Natural killer cell treated with Interleukin-12 subunit alpha and Interleukin-12 subunit beta and Interleukin-15 and Interleukin-18, amount 100 ng/mL, for 72 hours (primary cell): ENCODE results near the gene NOS1AP. TPM values are rescaled to one million over a fixed set of nuclear protein-coding genes. Genes with fewer than 3 reads are reported as not detected.

Experiments
- ATAC-seq, 2 donors: fragments of 150-1000 bp; cut with Tn5 transposase in 1 of 2; sonication (Bioruptor Pico), chemical (Tn5 transposase) in 1 of 2; 2 replicates each; pipeline ENCODE4 v1.10.0; 2021
- DNase-seq: peaks from one replicate; pipeline ENCODE4 v3.0.0; 2022; ENCODE audit warnings: low spot score
- H3K27ac Mint-ChIP-seq, 2 donors: 1 replicate in 1 of 2; 2 replicates in 1 of 2; pipeline ENCODE4 v1.8.0; 2022; ENCODE audit warnings: mixed read lengths in 2 of 2, mild to moderate bottlenecking in 1 of 2, moderate library complexity in 1 of 2
- H3K27me3 Mint-ChIP-seq, 2 donors: 1 replicate in 1 of 2; 2 replicates in 1 of 2; pipeline ENCODE4 v1.8.0; 2022; ENCODE audit warnings: mixed read lengths in 2 of 2
- H3K36me3 Mint-ChIP-seq: one replicate; pipeline ENCODE4 v1.8.0; 2022; ENCODE audit warnings: mixed read lengths
- H3K4me1 Mint-ChIP-seq, 2 donors: 1 replicate in 1 of 2; 2 replicates in 1 of 2; pipeline ENCODE4 v1.8.0; 2022; ENCODE audit warnings: low read depth in 2 of 2, mixed read lengths in 2 of 2, mild to moderate bottlenecking in 1 of 2
- H3K4me3 Mint-ChIP-seq: one replicate; pipeline ENCODE4 v1.8.0; 2022; ENCODE audit warnings: mixed read lengths
- H3K9me3 Mint-ChIP-seq: 2 replicates; pipeline ENCODE4 v1.8.0; 2022; ENCODE audit warnings: mixed read lengths
- total RNA-seq, 2 donors: library from RNA; stranded (reverse); gene quantifications; one replicate each; pipeline ENCODE4 v1.2.3, GENCODE V29; 2022

The NOS1AP gene
- total RNA-seq, 2 donors from 2014 or later, result 0.12 TPM; not detected in 1

DNA sequence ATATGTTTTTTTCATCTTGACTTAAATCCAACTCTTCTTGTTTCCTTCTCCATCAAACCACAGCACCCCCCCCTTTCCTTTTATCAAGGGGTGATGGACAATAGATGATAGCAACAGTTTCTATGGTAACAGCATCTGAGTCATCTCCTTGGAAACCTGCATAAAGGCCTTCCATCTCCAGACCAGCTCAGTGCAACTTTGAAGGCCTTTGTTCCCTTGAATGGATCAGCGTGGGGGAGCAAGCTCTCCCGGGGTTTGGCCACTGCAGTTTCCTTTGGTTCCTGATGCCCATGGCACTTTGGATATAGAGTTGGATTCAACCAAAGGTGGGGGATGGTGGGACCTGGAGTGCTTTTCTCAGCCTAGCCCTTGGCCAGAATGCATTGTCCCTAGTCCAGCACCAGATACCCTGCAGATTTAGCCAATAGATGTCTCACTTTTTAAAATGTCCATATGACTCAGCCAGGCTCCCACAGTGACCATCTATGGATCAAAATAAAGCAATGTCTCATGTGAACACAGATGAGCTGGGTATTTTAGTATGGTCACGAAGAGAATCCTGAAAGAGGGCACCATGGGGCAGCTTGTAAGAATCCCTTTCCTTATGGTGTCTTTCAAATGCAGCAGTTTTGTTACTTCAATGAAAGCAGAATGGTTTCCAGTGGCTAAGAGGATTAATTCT is 179.5 kb downstream of the NOS1AP start:
- no peak for ATAC-seq
- DNase-seq, result no peak
- H3K4me1 Mint-ChIP-seq, result no peaks in the 10 kb centered on the region

DNA sequence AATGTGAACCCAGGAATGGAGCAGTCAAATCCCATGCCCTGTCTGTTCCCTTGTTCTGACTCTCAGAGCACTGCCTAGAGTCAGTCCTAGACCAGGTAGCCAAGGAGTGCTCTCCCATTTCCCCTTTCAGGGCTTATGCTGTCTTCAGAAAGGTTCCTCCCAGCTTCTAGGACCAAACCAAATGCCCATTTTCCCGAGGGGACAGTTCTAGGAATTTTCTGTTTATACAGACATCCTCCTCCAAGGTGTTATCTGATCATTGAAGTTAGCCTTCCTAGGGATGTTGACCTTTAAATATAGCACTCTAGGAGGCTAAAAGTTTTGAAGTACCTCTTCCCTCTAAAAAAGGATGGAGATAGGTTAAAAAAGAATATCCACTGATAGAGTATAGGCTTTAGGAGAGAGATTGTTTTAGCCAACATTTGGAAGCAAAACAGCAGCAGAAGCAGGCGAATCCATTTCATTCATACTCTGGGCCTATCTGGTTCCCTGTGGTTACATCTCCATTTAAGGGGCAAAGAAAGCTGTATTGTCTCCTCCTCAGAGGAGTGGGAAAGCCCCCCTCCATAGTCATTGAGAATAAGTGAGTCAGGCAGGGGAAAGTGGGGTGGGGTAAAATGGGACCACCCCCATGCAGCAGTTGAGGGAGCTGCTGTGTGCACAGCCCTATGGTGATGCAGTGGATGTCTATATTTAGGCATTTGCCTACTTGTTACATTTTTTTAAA is 180.7 kb downstream of the NOS1AP start:
- Mint-ChIP-seq H3K4me1 (no peaks in the 10 kb centered on the region), H3K27ac (no peak overlapping the region), H3K36me3 (no peaks in the 10 kb centered on the region), H3K9me3 (no peaks in the 10 kb centered on the region), H3K4me3 (no peak overlapping the region), H3K27me3 (peaks cover 8 to 32% of the 10 kb centered on the region in 2 donors)
- DNase-seq (no peak), ATAC-seq (no peak)

More for the DNA sequence above, 179.5 kb downstream of the NOS1AP start:
- Mint-ChIP-seq H3K27me3 (peaks cover 12 to 37% of the 10 kb centered on the region in 2 donors), H3K9me3 (no peaks in the 10 kb centered on the region), H3K27ac (no peak overlapping the region), H3K4me3 (no peak overlapping the region), H3K36me3 (no peaks in the 10 kb centered on the region)

DNA sequence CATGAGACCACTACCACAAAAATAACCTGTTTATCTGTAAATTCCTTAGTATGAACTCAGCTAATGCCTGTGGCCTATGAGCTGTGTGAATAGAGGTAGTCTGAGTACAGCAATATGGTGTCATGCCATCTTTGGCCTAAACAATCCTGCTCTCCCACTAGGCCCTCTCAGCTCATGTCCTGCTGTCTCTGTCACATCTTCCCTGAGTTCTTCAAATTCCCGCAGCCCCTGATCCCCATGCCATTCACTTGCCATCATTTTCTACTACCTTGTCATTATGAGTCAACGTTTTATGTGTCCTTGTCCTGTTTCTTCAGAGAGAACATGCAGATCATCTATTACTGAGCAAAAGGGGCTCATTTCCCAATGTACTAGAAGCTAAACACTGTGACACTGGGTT is 181.6 kb downstream of the NOS1AP start:
- no peak for ATAC-seq
- no peaks in the 10 kb centered on the region for H3K4me1 Mint-ChIP-seq
- H3K27ac Mint-ChIP-seq, result no peak overlapping the region
- no peaks in the 10 kb centered on the region for H3K9me3 Mint-ChIP-seq
- no peak overlapping the region for H3K4me3 Mint-ChIP-seq
- peaks cover 4 to 23% of the 10 kb centered on the region in 2 donors for H3K27me3 Mint-ChIP-seq
- H3K36me3 Mint-ChIP-seq, result no peaks in the 10 kb centered on the region
- no peak for DNase-seq

DNA sequence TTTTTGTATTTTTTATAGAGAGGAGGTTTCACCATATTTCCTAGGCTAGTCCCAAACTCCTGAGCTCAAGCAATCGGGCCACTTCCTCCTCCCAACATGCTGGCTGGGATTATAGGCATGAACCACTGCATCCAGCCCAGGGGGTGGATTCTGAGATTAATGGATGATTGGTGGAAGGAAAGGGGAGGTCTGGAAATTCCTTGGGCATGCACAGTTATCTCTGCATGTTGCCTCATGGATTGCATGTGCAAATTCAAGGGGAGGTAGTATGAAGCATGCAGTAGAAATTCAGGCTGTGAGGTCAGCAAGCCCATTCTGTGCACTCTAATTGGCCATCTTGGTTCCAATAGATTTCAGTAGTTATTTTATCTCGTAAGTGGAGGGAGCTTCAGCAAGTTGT is 182.7 kb downstream of the NOS1AP start:
- H3K27me3 Mint-ChIP-seq, result peaks cover 8 to 30% of the 10 kb centered on the region in 2 donors
- DNase-seq (no peak), ATAC-seq (no peak)
- no peaks in the 10 kb centered on the region for H3K36me3 Mint-ChIP-seq
- H3K9me3 Mint-ChIP-seq, result no peaks in the 10 kb centered on the region
- no peak overlapping the region for H3K27ac Mint-ChIP-seq
- H3K4me1 Mint-ChIP-seq, result no peaks in the 10 kb centered on the region
- no peak overlapping the region for H3K4me3 Mint-ChIP-seq

DNA sequence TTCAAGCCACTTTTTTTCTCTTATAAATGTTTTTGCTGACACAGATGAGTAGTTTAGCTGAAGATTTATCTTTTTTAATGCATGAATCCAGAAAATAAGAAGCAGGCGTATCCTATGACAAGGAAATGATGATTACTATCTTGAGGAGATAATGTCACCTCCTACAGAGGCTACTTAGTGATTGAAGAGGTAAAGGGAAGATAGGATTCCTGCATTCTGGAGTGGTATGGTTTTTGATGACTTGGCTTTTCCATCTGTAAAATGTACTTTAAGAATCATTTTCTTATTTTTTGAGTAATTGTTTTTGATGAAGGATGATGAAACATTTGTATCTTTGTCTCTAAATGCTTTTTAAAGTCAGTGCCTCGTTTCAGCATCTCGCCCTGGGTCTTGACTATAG is 184.3 kb downstream of the NOS1AP start:
- no peaks in the 10 kb centered on the region for H3K36me3 Mint-ChIP-seq
- ATAC-seq (no peak), DNase-seq (no peak)
- H3K27me3 Mint-ChIP-seq, result peaks cover 12 to 42% of the 10 kb centered on the region in 2 donors
- H3K4me1 Mint-ChIP-seq, result no peaks in the 10 kb centered on the region
- H3K9me3 Mint-ChIP-seq, result no peaks in the 10 kb centered on the region
- no peak overlapping the region for H3K27ac Mint-ChIP-seq
- H3K4me3 Mint-ChIP-seq, result no peak overlapping the region

DNA sequence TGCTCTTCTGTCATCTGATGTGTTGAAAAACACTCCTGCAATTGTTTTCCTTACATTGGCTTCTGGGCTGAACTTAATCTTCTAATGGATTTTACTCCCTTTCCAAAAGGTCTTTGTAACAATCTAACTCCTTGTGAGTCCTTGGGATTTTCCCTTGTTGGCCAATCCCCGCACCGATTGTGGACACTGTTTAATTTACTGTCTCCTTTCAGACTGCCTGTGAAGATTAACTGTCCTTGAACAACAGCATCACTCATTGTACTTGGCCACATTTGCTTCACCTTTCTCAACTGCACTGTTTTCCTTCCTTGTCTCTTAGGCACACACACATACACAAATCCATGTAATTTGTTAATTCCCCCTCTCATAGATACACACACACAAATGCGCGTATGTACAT is 186.8 kb downstream of the NOS1AP start:
- Mint-ChIP-seq H3K4me3 (no peak overlapping the region), H3K27me3 (peaks cover 19 to 44% of the 10 kb centered on the region in 2 donors), H3K9me3 (no peaks in the 10 kb centered on the region), H3K4me1 (no peaks in the 10 kb centered on the region), H3K27ac (no peak overlapping the region), H3K36me3 (no peaks in the 10 kb centered on the region)
- DNase-seq (no peak), ATAC-seq (no peak)

DNA sequence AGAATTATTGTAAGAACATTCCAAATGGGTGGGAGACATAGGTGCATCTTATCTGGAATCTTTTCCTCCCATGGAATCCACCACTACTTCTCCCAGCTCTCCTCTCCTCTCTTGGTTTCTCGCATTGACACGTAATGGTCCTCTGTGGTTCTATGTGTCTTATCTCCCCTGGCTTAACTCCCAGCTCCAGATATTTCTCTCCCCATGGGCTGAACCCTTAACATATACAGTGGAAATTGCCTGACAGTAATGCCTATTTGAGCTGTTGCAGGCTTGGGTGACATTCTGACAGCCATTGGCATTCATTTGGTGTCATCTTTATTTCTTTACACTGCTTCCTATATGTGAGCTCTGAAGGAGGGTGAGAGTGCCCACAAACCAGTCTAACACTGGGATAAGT is 188.9 kb downstream of the NOS1AP start:
- ATAC-seq, result no peak

DNA sequence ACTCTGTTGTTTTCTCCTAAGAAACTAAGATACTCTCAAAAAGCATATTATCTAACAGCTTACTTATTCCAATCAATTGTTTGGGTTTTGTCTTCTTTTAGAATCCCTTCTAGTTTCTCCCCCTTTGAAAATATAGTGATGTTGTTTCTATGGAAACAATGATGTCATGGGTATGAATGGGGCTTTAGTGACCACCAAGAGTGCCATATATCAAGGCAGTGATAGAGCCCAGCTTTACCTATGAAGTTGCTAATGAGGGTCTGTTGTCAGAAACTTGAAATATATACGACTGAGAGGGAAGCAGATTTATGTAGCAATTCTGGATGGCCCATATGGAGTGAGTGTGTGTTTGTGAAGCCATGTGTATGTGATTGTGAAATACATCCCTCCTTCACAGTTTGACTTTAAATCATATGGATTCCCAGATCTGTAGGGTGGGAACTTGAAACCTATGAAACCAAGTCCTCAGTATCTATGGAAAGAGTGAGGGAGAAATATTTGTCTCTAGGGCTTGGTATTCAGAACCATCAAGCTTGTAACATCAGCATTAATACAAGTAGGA is 190.5 kb downstream of the NOS1AP start:
- H3K4me3 Mint-ChIP-seq, result no peak overlapping the region
- no peak for DNase-seq

More for the DNA sequence above, 188.9 kb downstream of the NOS1AP start:
- Mint-ChIP-seq H3K36me3 (no peaks in the 10 kb centered on the region), H3K4me1 (no peaks in the 10 kb centered on the region), H3K4me3 (no peak overlapping the region), H3K9me3 (no peaks in the 10 kb centered on the region), H3K27ac (no peak overlapping the region), H3K27me3 (peaks cover 27 to 47% of the 10 kb centered on the region in 2 donors)
- DNase-seq, result no peak

DNA sequence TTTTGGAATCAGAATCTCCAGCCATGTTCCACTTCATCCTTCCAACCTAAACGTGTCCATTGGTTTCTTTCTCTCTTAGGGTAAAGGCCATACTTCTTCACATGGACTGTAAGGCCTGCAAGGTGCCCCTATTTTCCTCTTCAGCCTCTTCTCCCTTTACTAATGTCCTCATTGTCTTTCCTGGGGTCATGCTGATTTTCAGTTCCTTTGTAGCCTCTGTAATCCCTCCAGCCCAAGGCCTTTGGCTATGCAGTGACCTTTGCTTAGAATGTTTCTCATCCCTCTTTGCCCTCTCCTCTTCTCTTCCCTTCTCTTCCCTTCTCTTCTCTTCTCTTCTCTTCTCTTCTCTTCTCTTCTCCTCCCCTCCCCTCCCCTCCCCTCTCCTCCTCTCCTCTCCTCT is 194.6 kb downstream of the NOS1AP start:
- peaks cover 23 to 25% of the 10 kb centered on the region in 2 donors for H3K27me3 Mint-ChIP-seq
- DNase-seq (no peak), ATAC-seq (no peak)
- no peaks in the 10 kb centered on the region for H3K4me1 Mint-ChIP-seq
- H3K27ac Mint-ChIP-seq, result no peak overlapping the region
- no peaks in the 10 kb centered on the region for H3K36me3 Mint-ChIP-seq
- H3K9me3 Mint-ChIP-seq, result no peaks in the 10 kb centered on the region
- H3K4me3 Mint-ChIP-seq, result no peak overlapping the region

More for the DNA sequence above, 190.5 kb downstream of the NOS1AP start:
- ATAC-seq, result no peak
- Mint-ChIP-seq H3K4me1 (no peaks in the 10 kb centered on the region), H3K27me3 (peaks cover 35 to 46% of the 10 kb centered on the region in 2 donors), H3K27ac (no peak overlapping the region), H3K36me3 (no peaks in the 10 kb centered on the region), H3K9me3 (no peaks in the 10 kb centered on the region)

DNA sequence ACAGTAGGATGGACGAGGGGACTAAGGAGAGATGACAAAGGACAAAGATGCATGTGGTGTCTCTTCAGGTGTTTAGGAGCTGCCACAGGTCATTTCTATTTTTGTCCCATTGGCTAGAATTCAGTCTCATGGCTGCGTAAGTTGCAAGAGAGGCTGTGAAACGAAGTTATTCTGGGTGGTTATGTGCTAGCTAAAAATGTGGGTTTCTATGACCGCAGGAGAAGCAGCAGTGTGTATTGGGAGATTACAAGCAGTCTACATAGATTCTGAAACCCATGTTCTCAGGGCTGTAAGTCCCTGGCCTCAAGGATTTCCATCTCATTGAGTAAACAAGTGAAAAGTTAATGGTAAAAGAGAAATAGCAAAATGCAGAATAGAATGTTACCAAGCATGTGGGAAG is 196.5 kb downstream of the NOS1AP start:
- no peaks in the 10 kb centered on the region for H3K9me3 Mint-ChIP-seq
- no peaks in the 10 kb centered on the region for H3K36me3 Mint-ChIP-seq
- no peak overlapping the region for H3K4me3 Mint-ChIP-seq
- no peak for DNase-seq
- peaks cover 16 to 24% of the 10 kb centered on the region in 2 donors for H3K27me3 Mint-ChIP-seq
- no peak for ATAC-seq
- no peak overlapping the region for H3K27ac Mint-ChIP-seq
- H3K4me1 Mint-ChIP-seq, result no peaks in the 10 kb centered on the region

DNA sequence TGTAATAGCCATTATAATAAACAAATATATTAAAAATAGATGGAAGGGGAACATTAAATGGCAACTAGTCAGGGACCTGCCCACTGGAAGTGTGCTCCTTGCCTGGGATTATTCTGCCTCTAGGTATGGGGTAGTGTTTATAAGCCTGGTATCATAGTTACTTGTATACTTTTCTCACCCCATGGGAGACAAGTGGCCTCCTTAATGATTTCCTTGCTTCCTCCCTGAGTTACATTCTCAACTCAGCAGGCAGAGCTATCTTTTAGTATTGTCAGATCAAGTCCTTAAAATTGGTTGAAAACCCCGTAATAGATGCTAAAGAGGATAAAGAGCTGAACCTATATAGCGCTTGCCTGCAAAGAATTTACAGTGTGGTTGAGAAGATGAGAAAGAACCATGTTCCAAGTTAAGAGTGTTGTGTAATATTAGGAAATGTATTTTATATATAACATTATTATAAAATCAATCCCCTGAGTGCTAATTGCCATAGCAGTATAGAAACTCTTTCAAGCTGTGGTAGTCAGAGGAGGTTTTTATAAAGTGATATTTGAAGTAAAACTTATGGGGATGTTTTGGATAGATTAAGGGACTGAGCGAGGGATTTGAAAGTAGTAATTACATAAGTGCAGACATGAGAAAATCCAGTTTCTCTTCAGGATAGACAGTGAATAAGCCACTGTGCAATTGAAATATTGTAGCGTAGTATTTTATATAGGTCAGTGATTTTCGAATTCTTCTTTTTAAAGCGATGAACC is 200.7 kb downstream of the NOS1AP start:
- Mint-ChIP-seq H3K9me3 (no peaks in the 10 kb centered on the region), H3K4me1 (no peaks in the 10 kb centered on the region), H3K36me3 (no peaks in the 10 kb centered on the region), H3K27ac (no peak overlapping the region), H3K27me3 (peaks cover 0 to 9% of the 10 kb centered on the region in 2 donors), H3K4me3 (no peak overlapping the region)
- DNase-seq (no peak), ATAC-seq (no peak)

DNA sequence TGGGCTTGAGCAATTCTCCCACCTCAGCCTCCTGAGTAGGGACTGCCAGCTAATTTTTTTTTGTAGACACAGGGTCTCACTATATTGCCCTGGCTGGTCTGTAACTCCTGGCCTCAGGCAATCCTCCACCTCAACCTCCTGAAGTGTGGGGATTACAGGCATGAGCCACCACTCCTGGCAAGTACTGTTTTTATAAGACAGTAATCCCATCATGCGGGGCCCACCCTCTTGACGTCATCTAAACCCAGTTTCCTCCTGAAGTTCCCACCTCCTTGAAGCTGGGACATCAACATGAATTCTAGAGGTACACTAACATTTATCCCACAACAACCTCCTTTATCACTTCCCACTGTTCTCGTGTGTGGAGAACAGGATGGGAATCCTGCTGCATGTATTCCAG is 202.5 kb downstream of the NOS1AP start:
- Mint-ChIP-seq H3K4me1 (no peaks in the 10 kb centered on the region), H3K27ac (no peak overlapping the region), H3K36me3 (no peaks in the 10 kb centered on the region), H3K27me3 (peaks cover 0 to 6% of the 10 kb centered on the region in 2 donors), H3K9me3 (no peaks in the 10 kb centered on the region), H3K4me3 (no peak overlapping the region)
- no peak for DNase-seq
- no peak for ATAC-seq

DNA sequence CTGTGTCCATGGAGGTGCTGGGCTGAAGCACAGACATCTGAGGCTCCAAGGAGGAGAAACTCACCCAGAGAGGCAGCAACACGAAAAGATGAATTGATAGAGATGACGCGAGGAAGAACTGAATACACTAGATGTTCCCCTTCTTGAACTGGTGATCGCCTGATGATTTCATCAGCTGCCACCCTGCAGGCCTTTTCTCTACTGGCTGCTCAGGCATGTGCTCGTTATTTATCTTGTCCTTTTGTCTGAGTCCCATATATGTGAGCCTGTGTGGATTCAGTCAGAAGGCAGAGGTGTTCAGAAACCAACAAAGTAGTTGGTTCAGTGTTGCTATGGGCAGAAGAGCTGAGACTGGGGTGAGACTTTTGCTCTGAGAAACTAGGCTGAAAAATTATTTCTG is 202.9 kb downstream of the NOS1AP start:
- H3K27me3 Mint-ChIP-seq, result peaks cover under 1 to 6% of the 10 kb centered on the region in 2 donors
- no peaks in the 10 kb centered on the region for H3K4me1 Mint-ChIP-seq
- H3K9me3 Mint-ChIP-seq, result no peaks in the 10 kb centered on the region
- ATAC-seq (no peak), DNase-seq (no peak)
- no peak overlapping the region for H3K27ac Mint-ChIP-seq
- no peak overlapping the region for H3K4me3 Mint-ChIP-seq
- H3K36me3 Mint-ChIP-seq, result no peaks in the 10 kb centered on the region
